Mucosa of descending colon (tissue), 3 donors: ENCODE data around the gene LCN12. TPM values are rescaled to one million over a fixed set of nuclear protein-coding genes. Genes with fewer than 3 reads are reported as not detected.

Experiments
- ATAC-seq: fragments of 200-7000 bp; cut with Tn5 transposase; one replicate; pipeline ENCODE4 v1.9.1; 2020; ENCODE audit warnings: mild to moderate bottlenecking, moderate library complexity
- DNase-seq, 3 donors: peaks; one replicate each; pipeline ENCODE4 v3.0.0-alpha.2; 2020
- H3K36me3 ChIP-seq: fragments of 200-600 bp; one replicate; pipeline ENCODE4 v1.8.0; 2021; ENCODE audit warnings: low read depth, mild to moderate bottlenecking
- H3K4me1 ChIP-seq: fragments of 200-600 bp; one replicate; pipeline ENCODE4 v1.8.0; 2021; ENCODE audit warnings: low read depth, mild to moderate bottlenecking
- H3K4me3 ChIP-seq: fragments of 200-600 bp; one replicate; pipeline ENCODE4 v1.8.0; 2021; ENCODE audit warnings: mild to moderate bottlenecking
- H3K9me3 ChIP-seq: fragments of 200-600 bp; one replicate; pipeline ENCODE4 v1.8.0; 2021; ENCODE audit warnings: mild to moderate bottlenecking
- intact Hi-C, 2 donors: fragments of 100-400 bp; cut with DNase I in 1 of 2; cut with micrococcal nuclease in 1 of 2; formaldehyde crosslinking; loops; one replicate each; pipeline versions ENCODE4 v1.11.0 to v1.11.1; 2022; cut with DNase I, micrococcal nuclease
- total RNA-seq, 3 donors: library from RNA; stranded (reverse); fragmentation: NEBNext Ultra II Directional in 2 of 3; extraction: Animal tissue kit (Norgen Biotek cat#: 25700) in 2 of 3; gene quantifications; one replicate each; pipeline versions ENCODE4 v1.2.1 to v1.2.4, GENCODE V29; 2021 to 2023
- TF ChIP-seq, protein P1 (sequence below): fragments of 200-600 bp; IDR thresholded peaks from one replicate; pipeline ENCODE4 v1.8.0; 2022; ENCODE audit warnings: antibody characterized with exemption, mild to moderate bottlenecking
- donor health status: DM: no; HTN: no; CAD: no; lungs with moderate emphysema.
- donor health status: DM: no; HTN: no; CAD: no.
- donor health status: DM: no; HTN: yes; CAD: no.

The LCN12 gene
- total RNA-seq, 3 donors from 2014 or later, result 6.8 to 10.7 (median 7.6) TPM

DNA sequence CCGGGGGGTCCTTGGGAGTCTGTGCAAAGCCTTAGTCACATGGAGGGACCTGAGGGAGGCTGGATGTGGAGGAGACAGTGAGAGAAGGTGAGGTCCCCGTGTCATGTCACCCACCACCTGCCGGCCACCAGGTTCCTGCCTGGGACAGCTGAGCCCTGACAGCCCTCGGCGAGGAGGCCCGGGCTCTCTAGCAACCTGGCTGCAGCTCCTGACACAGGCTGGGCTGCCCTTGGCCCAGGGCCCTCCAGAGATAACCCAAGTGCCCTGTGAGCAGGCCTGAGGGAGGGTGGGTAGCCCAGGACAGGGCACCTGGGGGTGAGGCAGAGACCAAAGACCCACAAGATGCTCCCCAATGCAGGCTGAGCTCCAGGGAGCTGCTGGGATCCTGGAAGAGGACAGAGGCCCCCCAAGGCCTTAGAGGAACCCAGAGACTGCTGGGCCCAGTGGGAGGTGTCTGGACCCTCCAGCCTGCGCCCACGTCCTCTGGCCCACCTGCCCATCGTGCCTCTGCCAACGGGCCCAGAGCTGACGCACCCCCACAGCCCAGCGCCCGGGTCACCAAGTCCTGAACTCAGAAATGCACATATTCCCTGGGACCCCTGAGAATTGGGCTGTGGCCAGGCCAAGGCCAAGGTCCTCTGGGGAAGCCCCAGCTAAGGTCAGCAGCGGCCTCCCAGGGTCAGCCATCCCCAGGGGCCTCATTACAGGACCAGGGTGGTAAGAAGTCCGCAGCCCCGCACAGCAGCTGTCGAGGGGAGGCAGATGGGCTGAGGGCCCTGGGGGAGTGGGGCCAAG is 16.5 kb downstream of the LCN12 start:
- Histone ChIP-seq H3K9me3 (no peaks in the 10 kb centered on the region), H3K36me3 (no peaks in the 10 kb centered on the region), H3K4me3 (no peak overlapping the region), H3K4me1 (peaks cover 9% of the 10 kb centered on the region)
- intact Hi-C loops, result no loop called here
- DNase-seq, result no peak
- ATAC-seq, result no peak
- TF ChIP-seq, protein P1, sequence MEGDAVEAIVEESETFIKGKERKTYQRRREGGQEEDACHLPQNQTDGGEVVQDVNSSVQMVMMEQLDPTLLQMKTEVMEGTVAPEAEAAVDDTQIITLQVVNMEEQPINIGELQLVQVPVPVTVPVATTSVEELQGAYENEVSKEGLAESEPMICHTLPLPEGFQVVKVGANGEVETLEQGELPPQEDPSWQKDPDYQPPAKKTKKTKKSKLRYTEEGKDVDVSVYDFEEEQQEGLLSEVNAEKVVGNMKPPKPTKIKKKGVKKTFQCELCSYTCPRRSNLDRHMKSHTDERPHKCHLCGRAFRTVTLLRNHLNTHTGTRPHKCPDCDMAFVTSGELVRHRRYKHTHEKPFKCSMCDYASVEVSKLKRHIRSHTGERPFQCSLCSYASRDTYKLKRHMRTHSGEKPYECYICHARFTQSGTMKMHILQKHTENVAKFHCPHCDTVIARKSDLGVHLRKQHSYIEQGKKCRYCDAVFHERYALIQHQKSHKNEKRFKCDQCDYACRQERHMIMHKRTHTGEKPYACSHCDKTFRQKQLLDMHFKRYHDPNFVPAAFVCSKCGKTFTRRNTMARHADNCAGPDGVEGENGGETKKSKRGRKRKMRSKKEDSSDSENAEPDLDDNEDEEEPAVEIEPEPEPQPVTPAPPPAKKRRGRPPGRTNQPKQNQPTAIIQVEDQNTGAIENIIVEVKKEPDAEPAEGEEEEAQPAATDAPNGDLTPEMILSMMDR, result no peak

DNA sequence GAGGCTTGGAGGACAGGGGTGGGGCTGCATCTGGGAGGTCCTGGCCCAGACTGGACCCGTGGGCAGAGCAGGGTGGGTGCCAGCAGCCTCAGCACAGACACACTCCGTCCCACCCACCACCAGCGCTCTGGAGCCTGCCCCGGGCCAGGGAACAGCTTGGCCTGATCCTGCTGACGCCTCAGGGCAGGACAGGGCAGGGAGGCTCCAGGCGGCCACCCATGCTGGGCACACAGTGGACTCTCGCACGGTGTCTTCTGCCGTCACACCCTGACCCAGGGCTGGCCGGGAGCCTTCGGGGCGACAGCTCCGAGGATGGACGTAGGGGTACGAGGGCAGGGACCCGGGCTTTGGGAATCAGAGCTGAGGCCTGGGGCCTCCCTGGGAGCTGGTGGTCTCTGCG is 17.1 kb downstream of the LCN12 start:
- no peak for ATAC-seq
- TF ChIP-seq, protein P1, result no peak
- intact Hi-C loops, result no loop called here
- H3K4me1 ChIP-seq, result peaks cover 5% of the 10 kb centered on the region
- no peaks in the 10 kb centered on the region for H3K36me3 ChIP-seq
- DNase-seq, result no peak
- H3K9me3 ChIP-seq, result no peaks in the 10 kb centered on the region
- no peak overlapping the region for H3K4me3 ChIP-seq

DNA sequence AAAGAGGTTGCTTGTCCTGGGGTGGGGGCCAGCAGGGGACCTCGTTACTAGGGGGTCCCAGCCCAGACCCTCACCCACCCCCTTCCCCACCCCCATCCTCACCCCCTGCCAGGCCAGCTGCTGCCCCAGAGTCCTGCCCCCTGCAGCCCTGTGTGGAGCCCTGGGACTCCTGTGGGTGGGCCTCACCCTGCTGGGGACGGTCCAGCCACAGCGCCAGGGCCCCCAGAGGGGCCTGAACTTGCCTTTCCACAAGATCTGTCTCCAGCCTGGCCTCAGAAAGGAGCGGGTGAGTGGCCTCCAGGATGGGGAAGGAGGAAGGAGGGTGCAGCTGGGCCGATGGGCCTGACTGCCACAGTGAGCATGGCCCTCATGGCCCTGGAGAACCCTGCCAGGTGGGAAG is 17.7 kb downstream of the LCN12 start:
- intact Hi-C loops, result no loop called here
- no peaks in the 10 kb centered on the region for H3K36me3 ChIP-seq
- ATAC-seq, result no peak
- H3K9me3 ChIP-seq, result no peaks in the 10 kb centered on the region
- DNase-seq, result no peak
- H3K4me3 ChIP-seq, result no peak overlapping the region
- no peaks in the 10 kb centered on the region for H3K4me1 ChIP-seq
- TF ChIP-seq, protein P1, result no peak

DNA sequence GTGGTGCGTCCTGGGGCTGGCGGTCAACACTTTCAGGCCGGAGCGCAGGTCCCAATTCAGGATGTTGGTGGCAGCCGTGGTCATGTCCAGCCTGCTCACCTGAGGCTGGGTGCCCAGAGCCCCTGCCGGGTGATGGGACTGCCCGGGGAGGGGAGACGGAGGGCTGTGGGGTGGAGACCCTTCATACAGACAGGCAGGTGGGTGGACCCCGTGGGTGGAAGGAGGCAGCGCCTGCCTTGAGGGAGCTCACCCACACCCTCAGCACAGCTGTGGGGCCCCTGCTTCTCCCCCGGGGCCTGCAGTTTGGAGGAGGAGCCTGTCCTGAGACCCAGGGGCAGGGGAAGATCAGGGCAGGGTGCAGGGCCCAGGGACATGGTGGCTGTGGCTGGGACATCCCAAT is 18.3 kb downstream of the LCN12 start:
- Histone ChIP-seq H3K4me3 (no peak overlapping the region), H3K9me3 (no peaks in the 10 kb centered on the region), H3K4me1 (no peaks in the 10 kb centered on the region), H3K36me3 (no peaks in the 10 kb centered on the region)
- ATAC-seq (no peak), DNase-seq (no peak)
- intact Hi-C loops, result no loop called here
- TF ChIP-seq, protein P1, result no peak

DNA sequence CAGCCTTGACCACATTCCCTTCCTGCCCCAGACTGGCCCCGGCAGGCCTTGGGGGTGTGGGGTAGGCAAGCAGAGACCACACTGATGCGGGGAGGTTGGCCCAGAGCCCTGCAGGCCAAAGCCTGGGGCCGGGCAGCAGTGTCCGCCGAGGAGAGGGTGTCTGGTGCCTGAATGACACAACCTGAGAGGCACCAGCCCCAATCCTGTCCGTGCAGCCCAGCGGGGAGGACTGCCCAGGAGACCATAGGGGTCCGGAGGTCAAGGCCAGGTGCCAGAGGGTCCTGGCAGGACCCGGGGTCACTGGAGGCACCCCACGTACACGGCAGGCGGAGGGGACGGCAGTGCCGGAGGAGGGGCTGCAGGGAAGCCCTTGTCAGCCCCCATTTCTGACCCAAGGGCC is 19.7 kb downstream of the LCN12 start:
- no peak for ATAC-seq
- TF ChIP-seq, protein P1, result no peak
- intact Hi-C loops, result no loop called here

DNA sequence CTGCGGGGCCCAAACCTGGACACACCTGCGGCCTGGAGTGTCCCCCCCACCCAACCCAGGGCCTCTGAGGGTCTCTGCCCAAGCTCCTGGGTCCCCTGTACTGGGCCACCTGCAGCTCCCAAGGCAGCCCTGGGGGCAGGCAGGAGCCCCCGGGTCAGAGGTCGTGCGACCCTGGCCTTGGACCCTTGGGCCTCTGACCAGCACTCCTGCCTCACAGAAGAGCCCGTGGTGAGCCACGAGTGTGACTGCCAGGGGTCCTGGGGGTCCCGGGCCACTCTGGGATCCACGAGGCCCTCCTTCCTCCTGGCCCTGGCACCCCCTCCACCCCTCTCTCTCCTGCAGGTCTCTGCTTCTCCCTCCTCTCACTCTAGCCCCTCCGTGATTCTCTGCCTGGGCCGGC is 20.3 kb downstream of the LCN12 start:
- DNase-seq (no peak), ATAC-seq (no peak)
- Histone ChIP-seq H3K9me3 (no peaks in the 10 kb centered on the region), H3K36me3 (no peaks in the 10 kb centered on the region), H3K4me1 (no peaks in the 10 kb centered on the region), H3K4me3 (no peak overlapping the region)
- intact Hi-C loops, result no loop called here
- TF ChIP-seq, protein P1, result no peak

More for the DNA sequence above, 19.7 kb downstream of the LCN12 start:
- Histone ChIP-seq H3K36me3 (no peaks in the 10 kb centered on the region), H3K4me1 (no peaks in the 10 kb centered on the region), H3K9me3 (no peaks in the 10 kb centered on the region), H3K4me3 (no peak overlapping the region)
- no peak for DNase-seq
